IPS-15b (cell line): ENCODE results near the gene SDHAF1.
A peak's percentile ranks its signal among the peaks of the same experiment; 100 is the strongest.

Experiments used
- H3K27me3 ChIP-seq: one replicate; pipeline ENCODE4 v1.6.1; 2013; ENCODE audit warnings: low read length; ENCODE audit not compliant: control insufficient read depth, insufficient read depth
- H3K36me3 ChIP-seq: one replicate; pipeline ENCODE4 v1.6.1; 2013; ENCODE audit warnings: low read length; ENCODE audit not compliant: control insufficient read depth, insufficient read depth
- H3K4me1 ChIP-seq: one replicate; pipeline ENCODE4 v1.6.1; 2013; ENCODE audit warnings: mild to moderate bottlenecking, low read length; ENCODE audit not compliant: control insufficient read depth, insufficient read depth
- H3K4me3 ChIP-seq: one replicate; pipeline ENCODE4 v1.5.1; 2013; ENCODE audit warnings: low read depth, low read length
- H3K9ac ChIP-seq: one replicate; pipeline ENCODE4 v1.6.1; 2013; ENCODE audit warnings: low read depth, mild to moderate bottlenecking, low read length
- H3K9me3 ChIP-seq: one replicate; pipeline ENCODE4 v1.6.1; 2013; ENCODE audit warnings: mild to moderate bottlenecking, low read length; ENCODE audit not compliant: control insufficient read depth, insufficient read depth

Gene SDHAF1

GRCh38 chr19:36009220-36009619 is 14.2 kb downstream of the SDHAF1 start:
- Histone ChIP-seq H3K4me3 (peak overlapping the region; percentile 54), H3K36me3 (peaks cover 3% of the 10 kb centered on the region), H3K9me3 (no peaks in the 10 kb centered on the region), H3K27me3 (no peaks in the 10 kb centered on the region), H3K9ac (peak overlapping the region; percentile 32), H3K4me1 (no peaks in the 10 kb centered on the region)

GRCh38 chr19:36009633-36010379 is 14.8 kb downstream of the SDHAF1 start:
- H3K27me3 ChIP-seq: no peaks in the 10 kb centered on the region
- no peaks in the 10 kb centered on the region for H3K36me3 ChIP-seq
- peak overlapping the region; percentile 54 for H3K4me3 ChIP-seq
- peaks cover 2% of the 10 kb centered on the region for H3K4me1 ChIP-seq
- H3K9ac ChIP-seq: peak overlapping the region; percentile 32
- no peaks in the 10 kb centered on the region for H3K9me3 ChIP-seq

GRCh38 chr19:36010402-36010801 is 15.4 kb downstream of the SDHAF1 start:
- Histone ChIP-seq H3K4me3 (no peak overlapping the region), H3K36me3 (no peaks in the 10 kb centered on the region), H3K27me3 (no peaks in the 10 kb centered on the region), H3K9me3 (no peaks in the 10 kb centered on the region), H3K4me1 (peaks cover 5% of the 10 kb centered on the region), H3K9ac (no peak overlapping the region)

- peak overlapping the region; percentile 89 for H3K9ac ChIP-seq
- H3K27me3 ChIP-seq: no peaks in the 10 kb centered on the region
- peaks cover 3% of the 10 kb centered on the region for H3K36me3 ChIP-seq
- H3K9me3 ChIP-seq: no peaks in the 10 kb centered on the region
- peaks cover 5% of the 10 kb centered on the region for H3K4me1 ChIP-seq
- peak overlapping the region; percentile 96 for H3K4me3 ChIP-seq
These were observed 18.5 kb downstream of the SDHAF1 start for GRCh38 chr19:36013280-36014011.

- Histone ChIP-seq H3K9me3 (no peaks in the 10 kb centered on the region), H3K9ac (peak within 1 kb of the TSS; percentile 89), H3K4me3 (peak within 1 kb of the TSS; percentile 96), H3K27me3 (no peaks in the 10 kb centered on the region), H3K4me1 (peaks cover 5% of the 10 kb centered on the region), H3K36me3 (peaks cover 3% of the 10 kb centered on the region)
These were observed 19.3 kb downstream of the SDHAF1 start, which contains the start of gene ALKBH6 for GRCh38 chr19:36014012-36014924. Gene ALKBH6 (minus strand): TSS chr19:36014213. CDS start chr19:36013397, 816 bp downstream.

- H3K36me3 ChIP-seq: peaks cover 10% of the 10 kb centered on the region
These were observed 24.2 kb downstream of the SDHAF1 start for GRCh38 chr19:36019061-36019670.

GRCh38 chr19:36023432-36023831 is 28.4 kb downstream of the SDHAF1 start:
- peaks cover 22% of the 10 kb centered on the region for H3K36me3 ChIP-seq
- no peaks in the 10 kb centered on the region for H3K9me3 ChIP-seq
- no peak overlapping the region for H3K9ac ChIP-seq
- H3K4me1 ChIP-seq: no peaks in the 10 kb centered on the region
- no peaks in the 10 kb centered on the region for H3K27me3 ChIP-seq
- H3K4me3 ChIP-seq: no peak overlapping the region

More at GRCh38 chr19:36019061-36019670, 24.2 kb downstream of the SDHAF1 start:
- Histone ChIP-seq H3K9me3 (no peaks in the 10 kb centered on the region), H3K4me3 (no peak overlapping the region), H3K9ac (no peak overlapping the region), H3K27me3 (no peaks in the 10 kb centered on the region), H3K4me1 (peaks cover 5% of the 10 kb centered on the region)

GRCh38 chr19:36025541-36025940 is 30.6 kb downstream of the SDHAF1 start:
- Histone ChIP-seq H3K36me3 (peaks cover 22% of the 10 kb centered on the region), H3K4me1 (no peaks in the 10 kb centered on the region), H3K27me3 (no peaks in the 10 kb centered on the region), H3K9me3 (no peaks in the 10 kb centered on the region), H3K4me3 (no peak overlapping the region), H3K9ac (no peak overlapping the region)

- H3K4me1 ChIP-seq: no peaks in the 10 kb centered on the region
- no peak overlapping the region for H3K4me3 ChIP-seq
- no peaks in the 10 kb centered on the region for H3K9me3 ChIP-seq
- no peaks in the 10 kb centered on the region for H3K27me3 ChIP-seq
- no peak overlapping the region for H3K9ac ChIP-seq
- peaks cover 22% of the 10 kb centered on the region for H3K36me3 ChIP-seq
These were observed 31.3 kb downstream of the SDHAF1 start for GRCh38 chr19:36026091-36026876.

GRCh38 chr19:36027696-36028095 is 32.7 kb downstream of the SDHAF1 start:
- Histone ChIP-seq H3K4me1 (no peaks in the 10 kb centered on the region), H3K27me3 (no peaks in the 10 kb centered on the region), H3K4me3 (no peak overlapping the region), H3K9ac (no peak overlapping the region), H3K9me3 (no peaks in the 10 kb centered on the region), H3K36me3 (peaks cover 22% of the 10 kb centered on the region)
